K562 (cell line): ENCODE results near the gene ZNF232. TPM values are rescaled to one million over a fixed set of nuclear protein-coding genes. Genes with fewer than 3 reads are reported as not detected.

Source experiments
- BHLHE40 ChIP-seq: IDR thresholded peaks from 2 replicates; pipeline ENCODE4 v1.6.1; 2011; ENCODE audit warnings: low read length, improper control_type of control experiment
- GABPA ChIP-seq: fragments of 200-800 bp; sonication (Bioruptor generic); conservative IDR thresholded peaks from 2 replicates; pipeline ENCODE4 v1.6.1; 2016; ENCODE audit warnings: low read depth, missing genetic modification characterization, missing compliant biosample characterization
- KDM1A ChIP-seq, 2 experiments: fragments of 450-650 bp; IDR thresholded peaks; 2 replicates each; pipeline ENCODE4 v1.6.1; 2016; ENCODE audit warnings: mild to moderate bottlenecking in 2 of 2
- KLF6 ChIP-seq: fragments of 250-450 bp; sonication (Bioruptor Pico); IDR thresholded peaks from 2 replicates; pipeline ENCODE4 v1.4.0; 2020; ENCODE audit warnings: mild to moderate bottlenecking, moderate library complexity, borderline replicate concordance
- RCOR1 ChIP-seq, 2 experiments: IDR thresholded peaks; 2 replicates each; pipeline ENCODE4 v1.6.1; 2012; ENCODE audit warnings: low read depth in 2 of 2, low read length in 2 of 2, borderline replicate concordance in 1 of 2, improper control_type of control experiment in 1 of 2
- YY1 ChIP-seq, 3 experiments: IDR thresholded peaks; 2 replicates each; pipeline ENCODE4 v1.6.1; 2011; ENCODE audit warnings: low read length in 2 of 3, mild to moderate bottlenecking in 2 of 3, moderate library complexity in 2 of 3, borderline replicate concordance in 1 of 3, control low read depth in 1 of 3, low read depth in 1 of 3; ENCODE audit not compliant: insufficient read depth in 3 of 3, insufficient replicate concordance in 2 of 3, control insufficient read depth in 1 of 3, insufficient read length in 1 of 3; ENCODE audit errors: extremely low read depth in 1 of 3
- polyA plus RNA-seq, 8 experiments: library from polyadenylated mRNA; depleted of rRNA in 4 of 8; stranded (reverse) in 5 of 8; unstranded in 3 of 8; fragments of >200 nt; fragmentation: Nextera tagmentation in 2 of 8; fragmentation: Illumina TruSeq in 1 of 8; extraction: Ambion mirVana in 2 of 8; extraction: Trizol in 1 of 8; gene quantifications; 2 replicates each; pipeline versions ENCODE4 v1.2.1 to v1.2.3, GENCODE V29; 2011 to 2014; ENCODE audit warnings: inconsistent platforms in 1 of 8, missing spikeins in 1 of 8
- total RNA-seq, 7 experiments: library from RNA; depleted of rRNA in 6 of 7; stranded (reverse); fragments of >200 nt in 6 of 7; fragmentation: Illumina TruSeq in 2 of 7; extraction: Trizol in 2 of 7; gene quantifications; 2 replicates each; pipeline versions ENCODE4 v1.2.1 to v1.2.3, GENCODE V29; 2011 to 2021; ENCODE audit warnings: low replicate concordance in 1 of 7
- TF ChIP-seq, protein P1 (sequence below): fragments of 450-650 bp; IDR thresholded peaks from 2 replicates; pipeline ENCODE4 v1.6.1; 2016; ENCODE audit warnings: mild to moderate bottlenecking, moderate library complexity
- TF ChIP-seq, protein P2 (sequence below), 2 experiments: IDR thresholded peaks; 2 replicates each; pipeline ENCODE4 v1.6.1; 2011; ENCODE audit warnings: borderline replicate concordance in 1 of 2, control low read depth in 1 of 2, low read depth in 1 of 2, low read length in 1 of 2, mild to moderate bottlenecking in 1 of 2, mixed read lengths in 1 of 2, moderate library complexity in 1 of 2; ENCODE audit not compliant: insufficient read depth in 1 of 2, insufficient read length in 1 of 2, poor library complexity in 1 of 2, severe bottlenecking in 1 of 2; ENCODE audit errors: extremely low read depth in 1 of 2
- TF ChIP-seq, protein P3 (sequence below): fragments of 250-450 bp; sonication (Bioruptor Pico); IDR thresholded peaks from 2 replicates; pipeline ENCODE4 v1.4.0; 2020; ENCODE audit warnings: mild to moderate bottlenecking, moderate library complexity, borderline replicate concordance
- TF ChIP-seq, protein P4 (sequence below): sonication (generic); formaldehyde crosslinking; IDR thresholded peaks from 2 replicates; pipeline ENCODE4 v1.8.0; 2022; ENCODE audit warnings: mild to moderate bottlenecking, missing genetic modification reagents

The ZNF232 gene
- total and polyA plus RNA-seq, 9 of the 15 experiments (the other 6 are each of a cell fraction or from before 2014, with no cell fraction given) = 10.6 to 26.0 (median 13.0) TPM

DNA sequence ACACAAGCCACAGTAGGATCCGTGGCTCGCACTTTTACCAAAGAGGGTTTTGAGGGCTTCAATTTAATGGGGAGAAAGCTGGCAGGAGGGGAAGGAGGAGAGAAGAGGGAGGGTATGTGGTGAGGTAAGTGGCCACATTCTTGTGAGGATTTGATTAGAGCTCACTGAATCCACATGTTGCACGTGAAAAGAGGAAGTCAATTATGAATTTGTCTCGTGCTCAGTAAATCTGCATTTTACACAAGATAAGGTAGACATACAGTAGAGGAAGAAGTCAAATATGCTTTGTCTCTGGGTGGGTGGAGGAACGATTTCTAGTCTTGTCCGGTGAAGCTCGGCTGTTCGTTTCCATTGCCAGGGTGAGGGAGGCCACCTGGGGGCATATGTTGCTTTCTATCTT, 862 bp downstream of the ZNF232 start (continued):
- TF ChIP-seq, protein P1, sequence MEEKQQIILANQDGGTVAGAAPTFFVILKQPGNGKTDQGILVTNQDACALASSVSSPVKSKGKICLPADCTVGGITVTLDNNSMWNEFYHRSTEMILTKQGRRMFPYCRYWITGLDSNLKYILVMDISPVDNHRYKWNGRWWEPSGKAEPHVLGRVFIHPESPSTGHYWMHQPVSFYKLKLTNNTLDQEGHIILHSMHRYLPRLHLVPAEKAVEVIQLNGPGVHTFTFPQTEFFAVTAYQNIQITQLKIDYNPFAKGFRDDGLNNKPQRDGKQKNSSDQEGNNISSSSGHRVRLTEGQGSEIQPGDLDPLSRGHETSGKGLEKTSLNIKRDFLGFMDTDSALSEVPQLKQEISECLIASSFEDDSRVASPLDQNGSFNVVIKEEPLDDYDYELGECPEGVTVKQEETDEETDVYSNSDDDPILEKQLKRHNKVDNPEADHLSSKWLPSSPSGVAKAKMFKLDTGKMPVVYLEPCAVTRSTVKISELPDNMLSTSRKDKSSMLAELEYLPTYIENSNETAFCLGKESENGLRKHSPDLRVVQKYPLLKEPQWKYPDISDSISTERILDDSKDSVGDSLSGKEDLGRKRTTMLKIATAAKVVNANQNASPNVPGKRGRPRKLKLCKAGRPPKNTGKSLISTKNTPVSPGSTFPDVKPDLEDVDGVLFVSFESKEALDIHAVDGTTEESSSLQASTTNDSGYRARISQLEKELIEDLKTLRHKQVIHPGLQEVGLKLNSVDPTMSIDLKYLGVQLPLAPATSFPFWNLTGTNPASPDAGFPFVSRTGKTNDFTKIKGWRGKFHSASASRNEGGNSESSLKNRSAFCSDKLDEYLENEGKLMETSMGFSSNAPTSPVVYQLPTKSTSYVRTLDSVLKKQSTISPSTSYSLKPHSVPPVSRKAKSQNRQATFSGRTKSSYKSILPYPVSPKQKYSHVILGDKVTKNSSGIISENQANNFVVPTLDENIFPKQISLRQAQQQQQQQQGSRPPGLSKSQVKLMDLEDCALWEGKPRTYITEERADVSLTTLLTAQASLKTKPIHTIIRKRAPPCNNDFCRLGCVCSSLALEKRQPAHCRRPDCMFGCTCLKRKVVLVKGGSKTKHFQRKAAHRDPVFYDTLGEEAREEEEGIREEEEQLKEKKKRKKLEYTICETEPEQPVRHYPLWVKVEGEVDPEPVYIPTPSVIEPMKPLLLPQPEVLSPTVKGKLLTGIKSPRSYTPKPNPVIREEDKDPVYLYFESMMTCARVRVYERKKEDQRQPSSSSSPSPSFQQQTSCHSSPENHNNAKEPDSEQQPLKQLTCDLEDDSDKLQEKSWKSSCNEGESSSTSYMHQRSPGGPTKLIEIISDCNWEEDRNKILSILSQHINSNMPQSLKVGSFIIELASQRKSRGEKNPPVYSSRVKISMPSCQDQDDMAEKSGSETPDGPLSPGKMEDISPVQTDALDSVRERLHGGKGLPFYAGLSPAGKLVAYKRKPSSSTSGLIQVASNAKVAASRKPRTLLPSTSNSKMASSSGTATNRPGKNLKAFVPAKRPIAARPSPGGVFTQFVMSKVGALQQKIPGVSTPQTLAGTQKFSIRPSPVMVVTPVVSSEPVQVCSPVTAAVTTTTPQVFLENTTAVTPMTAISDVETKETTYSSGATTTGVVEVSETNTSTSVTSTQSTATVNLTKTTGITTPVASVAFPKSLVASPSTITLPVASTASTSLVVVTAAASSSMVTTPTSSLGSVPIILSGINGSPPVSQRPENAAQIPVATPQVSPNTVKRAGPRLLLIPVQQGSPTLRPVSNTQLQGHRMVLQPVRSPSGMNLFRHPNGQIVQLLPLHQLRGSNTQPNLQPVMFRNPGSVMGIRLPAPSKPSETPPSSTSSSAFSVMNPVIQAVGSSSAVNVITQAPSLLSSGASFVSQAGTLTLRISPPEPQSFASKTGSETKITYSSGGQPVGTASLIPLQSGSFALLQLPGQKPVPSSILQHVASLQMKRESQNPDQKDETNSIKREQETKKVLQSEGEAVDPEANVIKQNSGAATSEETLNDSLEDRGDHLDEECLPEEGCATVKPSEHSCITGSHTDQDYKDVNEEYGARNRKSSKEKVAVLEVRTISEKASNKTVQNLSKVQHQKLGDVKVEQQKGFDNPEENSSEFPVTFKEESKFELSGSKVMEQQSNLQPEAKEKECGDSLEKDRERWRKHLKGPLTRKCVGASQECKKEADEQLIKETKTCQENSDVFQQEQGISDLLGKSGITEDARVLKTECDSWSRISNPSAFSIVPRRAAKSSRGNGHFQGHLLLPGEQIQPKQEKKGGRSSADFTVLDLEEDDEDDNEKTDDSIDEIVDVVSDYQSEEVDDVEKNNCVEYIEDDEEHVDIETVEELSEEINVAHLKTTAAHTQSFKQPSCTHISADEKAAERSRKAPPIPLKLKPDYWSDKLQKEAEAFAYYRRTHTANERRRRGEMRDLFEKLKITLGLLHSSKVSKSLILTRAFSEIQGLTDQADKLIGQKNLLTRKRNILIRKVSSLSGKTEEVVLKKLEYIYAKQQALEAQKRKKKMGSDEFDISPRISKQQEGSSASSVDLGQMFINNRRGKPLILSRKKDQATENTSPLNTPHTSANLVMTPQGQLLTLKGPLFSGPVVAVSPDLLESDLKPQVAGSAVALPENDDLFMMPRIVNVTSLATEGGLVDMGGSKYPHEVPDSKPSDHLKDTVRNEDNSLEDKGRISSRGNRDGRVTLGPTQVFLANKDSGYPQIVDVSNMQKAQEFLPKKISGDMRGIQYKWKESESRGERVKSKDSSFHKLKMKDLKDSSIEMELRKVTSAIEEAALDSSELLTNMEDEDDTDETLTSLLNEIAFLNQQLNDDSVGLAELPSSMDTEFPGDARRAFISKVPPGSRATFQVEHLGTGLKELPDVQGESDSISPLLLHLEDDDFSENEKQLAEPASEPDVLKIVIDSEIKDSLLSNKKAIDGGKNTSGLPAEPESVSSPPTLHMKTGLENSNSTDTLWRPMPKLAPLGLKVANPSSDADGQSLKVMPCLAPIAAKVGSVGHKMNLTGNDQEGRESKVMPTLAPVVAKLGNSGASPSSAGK = peak; percentile 70
- TF ChIP-seq, protein P2, sequence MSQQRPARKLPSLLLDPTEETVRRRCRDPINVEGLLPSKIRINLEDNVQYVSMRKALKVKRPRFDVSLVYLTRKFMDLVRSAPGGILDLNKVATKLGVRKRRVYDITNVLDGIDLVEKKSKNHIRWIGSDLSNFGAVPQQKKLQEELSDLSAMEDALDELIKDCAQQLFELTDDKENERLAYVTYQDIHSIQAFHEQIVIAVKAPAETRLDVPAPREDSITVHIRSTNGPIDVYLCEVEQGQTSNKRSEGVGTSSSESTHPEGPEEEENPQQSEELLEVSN (IDR thresholded peaks at IDR 0.05; ENCODE audit: borderline replicate concordance in 1 of 2, extremely low read depth in 1 of 2, insufficient read depth in 1 of 2, insufficient read length in 1 of 2, low read depth in 1 of 2, low read length in 1 of 2, poor library complexity in 1 of 2, severe bottlenecking in 1 of 2) = peak in 1 of 2 experiments; percentile 35
- TF ChIP-seq KDM1A (IDR thresholded peaks at IDR 0.05) (peak; percentile 86 to 91), YY1 (IDR thresholded peaks at IDR 0.05; ENCODE audit: borderline replicate concordance in 1 of 3, control insufficient read depth in 1 of 3, extremely low read depth in 1 of 3, insufficient read depth in 3 of 3, insufficient read length in 1 of 3, insufficient replicate concordance in 2 of 3, low read depth in 1 of 3, low read length in 2 of 3) (no peak), GABPA (tag) (no peak), RCOR1 (IDR thresholded peaks at IDR 0.05; ENCODE audit: borderline replicate concordance in 1 of 2, low read depth in 2 of 2, low read length in 2 of 2) (peak; percentile 62 to 85), KLF6 (CRISPR knock-in tag) (no peak), BHLHE40 (peak; percentile 96)
- TF ChIP-seq, protein P3, sequence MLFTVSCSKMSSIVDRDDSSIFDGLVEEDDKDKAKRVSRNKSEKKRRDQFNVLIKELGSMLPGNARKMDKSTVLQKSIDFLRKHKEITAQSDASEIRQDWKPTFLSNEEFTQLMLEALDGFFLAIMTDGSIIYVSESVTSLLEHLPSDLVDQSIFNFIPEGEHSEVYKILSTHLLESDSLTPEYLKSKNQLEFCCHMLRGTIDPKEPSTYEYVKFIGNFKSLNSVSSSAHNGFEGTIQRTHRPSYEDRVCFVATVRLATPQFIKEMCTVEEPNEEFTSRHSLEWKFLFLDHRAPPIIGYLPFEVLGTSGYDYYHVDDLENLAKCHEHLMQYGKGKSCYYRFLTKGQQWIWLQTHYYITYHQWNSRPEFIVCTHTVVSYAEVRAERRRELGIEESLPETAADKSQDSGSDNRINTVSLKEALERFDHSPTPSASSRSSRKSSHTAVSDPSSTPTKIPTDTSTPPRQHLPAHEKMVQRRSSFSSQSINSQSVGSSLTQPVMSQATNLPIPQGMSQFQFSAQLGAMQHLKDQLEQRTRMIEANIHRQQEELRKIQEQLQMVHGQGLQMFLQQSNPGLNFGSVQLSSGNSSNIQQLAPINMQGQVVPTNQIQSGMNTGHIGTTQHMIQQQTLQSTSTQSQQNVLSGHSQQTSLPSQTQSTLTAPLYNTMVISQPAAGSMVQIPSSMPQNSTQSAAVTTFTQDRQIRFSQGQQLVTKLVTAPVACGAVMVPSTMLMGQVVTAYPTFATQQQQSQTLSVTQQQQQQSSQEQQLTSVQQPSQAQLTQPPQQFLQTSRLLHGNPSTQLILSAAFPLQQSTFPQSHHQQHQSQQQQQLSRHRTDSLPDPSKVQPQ (CRISPR knock-in tag) = no peak
- TF ChIP-seq, protein P4, sequence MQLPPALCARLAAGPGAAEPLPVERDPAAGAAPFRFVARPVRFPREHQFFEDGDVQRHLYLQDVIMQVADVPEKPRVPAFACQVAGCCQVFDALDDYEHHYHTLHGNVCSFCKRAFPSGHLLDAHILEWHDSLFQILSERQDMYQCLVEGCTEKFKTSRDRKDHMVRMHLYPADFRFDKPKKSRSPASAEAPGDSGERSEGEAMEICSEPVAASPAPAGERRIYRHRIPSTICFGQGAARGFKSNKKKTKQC (CRISPR knock-in tag) = no peak
